Cortex of kidney (tissue), 1 donor: ENCODE data around the gene ECEL1.
"Not testable (repeated sequence)": the region's sequence is repeated elsewhere in the genome, so short reads cannot be mapped to it uniquely, and the experiment has no call there.

Source experiments
- DNase-seq: peaks from one replicate; lab custom pipeline; 2025; lab: John Stamatoyannopoulos, UW

ECEL1 gene, protein sequence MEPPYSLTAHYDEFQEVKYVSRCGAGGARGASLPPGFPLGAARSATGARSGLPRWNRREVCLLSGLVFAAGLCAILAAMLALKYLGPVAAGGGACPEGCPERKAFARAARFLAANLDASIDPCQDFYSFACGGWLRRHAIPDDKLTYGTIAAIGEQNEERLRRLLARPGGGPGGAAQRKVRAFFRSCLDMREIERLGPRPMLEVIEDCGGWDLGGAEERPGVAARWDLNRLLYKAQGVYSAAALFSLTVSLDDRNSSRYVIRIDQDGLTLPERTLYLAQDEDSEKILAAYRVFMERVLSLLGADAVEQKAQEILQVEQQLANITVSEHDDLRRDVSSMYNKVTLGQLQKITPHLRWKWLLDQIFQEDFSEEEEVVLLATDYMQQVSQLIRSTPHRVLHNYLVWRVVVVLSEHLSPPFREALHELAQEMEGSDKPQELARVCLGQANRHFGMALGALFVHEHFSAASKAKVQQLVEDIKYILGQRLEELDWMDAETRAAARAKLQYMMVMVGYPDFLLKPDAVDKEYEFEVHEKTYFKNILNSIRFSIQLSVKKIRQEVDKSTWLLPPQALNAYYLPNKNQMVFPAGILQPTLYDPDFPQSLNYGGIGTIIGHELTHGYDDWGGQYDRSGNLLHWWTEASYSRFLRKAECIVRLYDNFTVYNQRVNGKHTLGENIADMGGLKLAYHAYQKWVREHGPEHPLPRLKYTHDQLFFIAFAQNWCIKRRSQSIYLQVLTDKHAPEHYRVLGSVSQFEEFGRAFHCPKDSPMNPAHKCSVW

DNA sequence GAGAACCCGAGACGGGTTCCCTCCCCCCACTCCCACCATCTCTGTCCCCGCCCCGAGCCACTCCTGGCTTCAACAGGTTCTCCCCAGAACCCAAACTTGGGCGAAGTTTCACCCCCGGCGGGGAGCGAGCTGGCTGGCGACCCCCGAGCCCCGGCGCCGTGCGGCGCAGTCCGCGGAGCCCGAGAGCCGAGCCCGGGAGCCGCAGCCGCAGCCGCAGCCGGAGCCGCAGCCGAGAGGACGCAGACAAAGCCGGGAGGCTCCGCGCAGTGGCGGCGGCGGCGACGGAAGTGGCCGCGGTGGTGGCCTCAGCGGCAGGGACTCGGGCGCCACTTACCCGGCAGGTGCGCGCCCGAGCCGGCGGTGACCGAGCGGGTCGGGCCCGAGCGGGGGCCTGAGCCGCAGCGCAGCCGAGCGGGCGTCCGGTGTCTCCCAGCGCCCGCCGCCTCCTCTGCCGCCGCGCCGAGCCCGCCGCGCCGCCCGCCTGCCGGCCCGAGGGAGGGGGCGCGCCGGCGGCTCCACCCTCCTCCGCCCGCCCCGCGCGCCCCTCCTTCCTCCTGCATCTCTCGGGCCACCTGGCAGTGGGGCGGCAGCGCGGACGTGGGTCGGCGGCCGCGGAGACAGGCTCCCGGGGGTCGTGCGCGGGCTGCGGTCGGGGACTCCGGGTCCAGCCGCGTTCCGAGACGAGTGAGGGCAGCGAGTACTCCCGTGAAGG, at the start of gene ECEL1:
Gene ECEL1, minus strand, starts transcription at position 450 of the 712 bp plus-strand sequence. CDS start 1,181 bp downstream, outside the sequence.
- DNase-seq: no peak

DNA sequence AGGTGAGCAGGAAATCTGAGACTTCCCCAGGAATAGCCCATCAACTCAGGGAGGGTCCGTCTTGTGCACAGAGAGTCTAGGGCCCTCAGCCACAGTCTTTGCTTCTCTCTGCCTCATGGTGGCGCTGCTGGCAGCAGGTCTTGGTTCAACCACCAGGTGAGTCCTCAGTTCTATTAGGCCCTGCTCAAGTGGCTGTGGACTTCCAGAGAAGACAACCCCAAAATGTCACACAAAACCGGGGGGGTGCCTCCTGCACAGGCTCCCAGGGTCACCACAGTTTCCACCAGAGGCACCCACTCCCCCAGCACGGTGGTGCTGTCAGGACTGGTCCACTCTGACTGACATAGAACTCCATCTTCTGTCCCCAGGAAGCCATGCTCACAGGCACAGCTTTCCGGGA, 49.4 kb upstream of the ECEL1 start:
- DNase-seq: no peak

DNA sequence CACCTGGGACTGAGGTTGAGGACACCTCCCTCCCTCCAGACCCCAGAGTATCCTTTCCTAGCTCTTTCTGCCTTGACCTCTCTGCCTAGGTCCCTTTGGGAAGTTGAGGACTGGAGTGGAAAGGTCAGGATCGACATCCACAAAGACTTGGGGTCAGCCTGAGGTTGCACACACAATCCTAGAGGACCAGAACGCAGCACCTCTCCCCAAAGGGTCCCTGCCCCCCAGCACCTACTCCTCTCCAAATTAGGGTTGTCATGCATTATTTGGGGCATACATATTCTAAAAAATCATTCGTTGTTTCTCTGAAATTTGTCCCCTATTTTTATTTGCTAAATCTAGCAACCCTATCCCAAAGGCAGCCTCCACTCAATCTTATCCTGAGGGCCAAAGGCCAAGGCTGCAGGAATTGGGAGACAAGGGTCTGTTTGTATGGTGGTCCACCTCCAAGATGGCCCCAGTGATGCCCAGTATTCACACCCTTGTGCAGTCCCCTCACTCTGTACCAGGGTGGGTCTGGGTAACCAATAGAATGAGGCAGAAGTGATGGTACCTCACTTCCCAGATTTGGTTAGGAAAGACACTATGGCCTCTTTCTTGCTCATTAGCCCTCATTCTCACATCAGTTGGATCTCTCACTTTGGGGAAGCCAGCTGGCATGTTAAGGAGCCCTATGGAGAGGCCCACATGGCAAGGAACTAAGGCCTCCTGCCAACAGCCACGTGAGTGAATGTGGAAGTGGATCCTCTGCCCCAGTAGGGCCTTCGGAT, 48.3 kb upstream of the ECEL1 start:
- no peak for DNase-seq

DNA sequence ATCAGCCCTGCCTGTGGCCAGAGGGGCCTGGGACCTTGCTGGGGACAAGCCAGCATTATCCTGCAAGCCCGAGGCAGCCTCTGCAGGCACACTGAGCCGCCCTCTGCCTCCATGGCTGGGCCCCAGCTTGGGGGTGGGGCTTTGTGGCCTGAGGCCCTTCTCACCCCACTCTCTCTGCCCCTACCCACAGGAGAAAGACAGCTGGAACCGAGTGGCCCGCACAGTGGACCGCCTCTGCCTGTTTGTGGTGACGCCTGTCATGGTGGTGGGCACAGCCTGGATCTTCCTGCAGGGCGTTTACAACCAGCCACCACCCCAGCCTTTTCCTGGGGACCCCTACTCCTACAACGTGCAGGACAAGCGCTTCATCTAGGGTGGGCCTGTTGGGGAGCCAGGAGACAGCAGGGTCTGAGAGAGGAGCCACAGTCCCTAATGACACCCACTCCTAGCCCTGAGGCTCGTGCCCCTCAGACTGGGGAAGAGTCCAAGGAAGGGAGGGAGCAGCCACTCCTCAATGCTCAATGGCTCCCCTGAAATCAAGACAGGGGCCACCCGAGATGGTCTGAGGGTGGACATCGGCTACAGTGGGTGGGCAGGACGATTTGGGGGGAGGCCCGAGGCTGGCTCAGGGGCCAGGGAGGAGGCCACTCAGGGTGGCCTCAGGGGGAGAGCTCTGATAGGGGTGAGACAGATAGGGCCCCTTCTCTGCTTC, 47.5 kb upstream of the ECEL1 start:
- no peak for DNase-seq

DNA sequence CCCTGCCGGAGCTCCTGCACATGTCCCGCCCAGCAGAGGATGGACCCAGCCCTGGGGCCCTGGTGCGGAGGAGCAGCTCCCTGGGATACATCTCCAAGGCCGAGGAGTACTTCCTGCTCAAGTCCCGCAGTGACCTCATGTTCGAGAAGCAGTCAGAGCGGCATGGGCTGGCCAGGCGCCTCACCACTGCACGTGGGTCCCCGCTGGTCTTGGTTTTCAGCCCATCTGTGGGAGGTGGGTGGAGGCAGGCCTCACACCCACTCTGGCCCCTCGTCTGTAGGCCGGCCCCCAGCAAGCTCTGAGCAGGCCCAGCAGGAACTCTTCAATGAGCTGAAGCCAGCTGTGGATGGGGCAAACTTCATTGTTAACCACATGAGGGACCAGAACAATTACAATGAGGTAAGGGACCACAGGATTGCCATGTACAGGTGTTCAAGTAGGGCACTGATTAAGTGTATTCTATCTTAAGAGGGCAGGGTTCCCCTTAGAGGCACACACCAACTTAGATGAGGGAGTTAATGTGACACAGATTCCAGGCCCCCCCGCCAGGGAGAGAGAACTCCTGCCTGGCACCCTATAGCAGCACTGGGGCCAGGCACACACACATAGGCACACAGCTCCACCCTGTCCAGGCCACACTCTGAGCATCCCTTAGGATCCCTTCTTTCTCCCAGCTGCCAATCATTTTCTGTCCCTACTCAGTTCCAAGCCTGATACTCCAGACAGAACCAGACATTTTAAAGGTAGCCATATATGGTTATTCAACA, 46.5 kb upstream of the ECEL1 start:
- no peak for DNase-seq

DNA sequence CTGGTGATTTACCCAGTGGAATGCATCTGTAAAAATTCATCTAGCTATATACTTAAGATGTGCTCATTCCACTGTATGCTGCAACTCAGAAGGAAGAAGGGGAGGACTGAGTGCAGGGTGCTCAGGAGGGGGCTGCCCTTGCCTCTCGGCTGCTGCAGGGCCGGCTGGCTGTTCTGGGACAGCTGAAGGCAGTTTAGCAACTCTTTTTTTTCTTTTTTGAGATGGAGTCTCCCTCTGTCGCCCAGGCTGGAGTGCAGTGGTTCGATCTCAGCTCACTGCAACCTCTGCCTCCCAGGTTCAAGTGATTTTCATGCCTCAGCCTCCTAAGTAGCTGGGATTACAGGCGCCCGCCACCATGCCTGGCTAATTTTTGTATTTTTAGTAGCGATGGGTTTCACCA, 45.2 kb upstream of the ECEL1 start:
- not testable (repeated sequence) for DNase-seq

DNA sequence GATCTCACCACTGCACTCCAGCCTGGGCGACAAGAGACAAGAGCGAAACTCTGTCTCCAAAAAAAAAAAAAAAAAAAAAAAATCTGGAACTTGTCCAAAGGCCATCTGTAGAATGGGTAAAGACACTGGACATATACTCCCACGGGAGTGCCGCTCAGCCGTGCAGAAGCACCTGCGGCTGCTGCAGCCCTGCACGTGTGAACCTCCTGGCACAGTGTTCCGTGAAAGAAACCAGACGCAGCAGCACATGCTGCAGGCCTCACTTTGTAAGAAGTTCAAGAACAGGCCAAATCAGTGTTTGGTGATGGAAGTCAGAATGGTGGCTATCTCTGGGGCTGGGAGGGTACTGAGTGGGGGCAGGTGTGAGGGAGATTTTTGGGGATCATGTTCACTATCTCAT, 44.8 kb upstream of the ECEL1 start:
- DNase-seq: no peak

DNA sequence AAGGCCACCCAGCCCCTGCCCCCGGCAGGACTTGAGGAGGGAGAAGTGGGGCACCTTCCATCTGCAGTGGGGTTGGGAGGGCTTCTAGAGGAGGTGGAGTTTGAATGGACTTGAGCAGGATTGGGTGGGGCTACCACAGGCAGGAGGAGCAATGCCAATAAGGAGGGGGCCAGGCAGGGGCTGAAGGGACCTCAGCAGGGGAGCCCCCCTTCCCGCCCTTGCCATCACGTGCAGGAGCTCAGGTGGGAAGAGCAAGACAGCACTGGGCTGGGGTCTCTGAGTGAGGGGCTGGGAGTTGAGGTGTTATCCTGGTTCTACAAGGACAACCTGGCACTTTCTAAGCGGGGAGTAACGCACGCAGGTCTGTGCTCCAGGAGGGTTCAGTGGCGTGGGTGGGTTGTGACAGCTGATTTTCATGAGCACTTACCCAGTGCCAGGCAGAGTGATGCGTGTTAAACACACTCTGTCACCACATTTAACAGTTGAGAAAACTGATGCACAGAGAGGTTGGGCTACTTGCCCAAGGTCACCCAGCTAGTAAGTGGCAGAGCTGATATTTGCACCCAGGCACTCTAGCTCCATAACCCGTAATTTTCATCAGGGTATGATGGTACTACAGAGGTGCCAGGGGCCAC, 43.1 kb upstream of the ECEL1 start:
- no peak for DNase-seq

DNA sequence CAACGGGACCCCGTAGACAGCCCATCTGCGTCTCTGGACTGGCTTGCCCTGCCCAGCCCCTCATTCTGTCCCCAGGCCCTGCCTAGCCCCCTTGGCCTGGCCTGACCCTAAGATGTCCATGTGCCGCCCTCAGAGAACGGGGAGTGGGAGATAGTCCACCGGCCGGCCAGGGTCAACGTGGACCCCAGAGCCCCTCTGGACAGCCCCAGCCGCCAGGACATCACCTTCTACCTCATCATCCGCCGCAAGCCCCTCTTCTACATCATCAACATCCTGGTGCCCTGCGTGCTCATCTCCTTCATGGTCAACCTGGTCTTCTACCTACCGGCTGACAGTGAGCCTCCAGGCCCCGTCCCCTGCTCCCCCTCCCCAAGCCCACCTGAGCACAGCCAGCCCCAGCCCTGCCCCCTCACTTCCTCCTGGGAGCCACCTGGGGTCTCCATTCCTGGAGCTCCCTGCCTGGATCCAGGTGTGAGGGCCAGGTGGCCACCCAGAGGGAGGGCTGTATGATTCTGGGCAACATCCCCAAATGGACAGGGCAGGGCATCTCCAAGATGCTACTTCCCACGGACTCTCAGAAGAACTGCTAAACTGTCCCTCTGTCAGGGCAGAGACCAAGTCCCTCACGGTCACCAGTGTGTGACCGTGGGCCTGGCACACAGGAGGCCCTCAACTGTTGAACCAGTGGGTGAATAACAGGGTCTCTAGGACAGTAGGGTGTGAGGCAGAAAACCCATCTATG, 42.3 kb upstream of the ECEL1 start:
- no peak for DNase-seq

DNA sequence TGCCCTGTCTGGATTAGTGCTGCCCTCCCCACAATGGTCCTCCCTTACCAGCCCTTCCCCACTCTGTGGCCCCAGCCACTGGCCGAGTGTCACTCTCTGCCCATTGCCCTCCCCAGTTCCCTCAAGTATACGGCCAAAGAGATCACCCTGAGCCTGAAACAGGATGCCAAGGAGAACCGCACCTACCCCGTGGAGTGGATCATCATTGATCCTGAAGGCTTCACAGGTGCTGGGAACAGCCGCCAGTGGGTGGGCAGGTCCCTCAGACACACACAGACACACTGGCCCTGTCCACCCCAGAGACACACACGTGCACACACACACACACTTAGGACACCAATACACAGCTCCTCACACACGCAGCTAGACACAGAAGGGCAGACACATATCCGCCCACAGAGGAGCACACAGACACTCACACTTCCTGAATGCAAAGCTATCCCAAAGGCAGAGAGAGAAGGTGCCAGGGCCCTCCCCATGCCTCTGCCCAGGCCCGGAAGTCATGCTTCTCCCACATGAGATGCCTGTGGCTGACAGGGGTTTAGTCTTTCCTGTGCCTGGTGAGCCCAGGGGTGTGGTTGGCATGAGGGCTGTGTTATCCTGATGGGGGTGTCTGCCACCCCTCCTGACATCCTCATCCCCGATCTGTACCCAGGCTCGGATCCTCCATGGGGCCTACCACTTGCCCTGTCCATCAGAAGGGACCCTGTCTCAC, 41.3 kb upstream of the ECEL1 start:
- DNase-seq: no peak

DNA sequence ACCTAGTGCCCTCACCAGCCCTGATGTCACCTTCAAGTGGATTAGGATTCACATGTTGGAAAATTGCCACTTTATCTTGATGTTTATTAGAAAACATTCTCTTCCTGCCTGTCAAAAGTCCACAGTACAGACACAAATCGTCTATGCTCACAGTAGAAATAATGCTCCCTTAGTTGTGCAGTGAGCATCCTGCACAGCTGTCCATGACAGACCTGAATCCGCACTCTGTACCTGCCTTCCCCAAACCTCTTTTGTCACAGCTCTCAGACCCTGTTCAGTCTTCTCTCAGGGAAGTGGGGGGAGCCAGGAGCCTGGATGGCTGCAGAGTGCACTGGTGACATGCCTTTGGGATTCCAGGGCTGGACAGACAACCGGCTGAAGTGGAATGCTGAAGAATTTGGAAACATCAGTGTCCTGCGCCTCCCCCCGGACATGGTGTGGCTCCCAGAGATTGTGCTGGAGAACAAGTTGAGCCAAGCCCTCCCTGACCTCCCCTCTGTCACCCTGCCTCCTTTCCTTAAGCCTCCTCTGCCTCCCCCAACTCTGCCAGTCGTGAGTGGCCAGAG, 40.4 kb upstream of the ECEL1 start:
- no peak for DNase-seq

DNA sequence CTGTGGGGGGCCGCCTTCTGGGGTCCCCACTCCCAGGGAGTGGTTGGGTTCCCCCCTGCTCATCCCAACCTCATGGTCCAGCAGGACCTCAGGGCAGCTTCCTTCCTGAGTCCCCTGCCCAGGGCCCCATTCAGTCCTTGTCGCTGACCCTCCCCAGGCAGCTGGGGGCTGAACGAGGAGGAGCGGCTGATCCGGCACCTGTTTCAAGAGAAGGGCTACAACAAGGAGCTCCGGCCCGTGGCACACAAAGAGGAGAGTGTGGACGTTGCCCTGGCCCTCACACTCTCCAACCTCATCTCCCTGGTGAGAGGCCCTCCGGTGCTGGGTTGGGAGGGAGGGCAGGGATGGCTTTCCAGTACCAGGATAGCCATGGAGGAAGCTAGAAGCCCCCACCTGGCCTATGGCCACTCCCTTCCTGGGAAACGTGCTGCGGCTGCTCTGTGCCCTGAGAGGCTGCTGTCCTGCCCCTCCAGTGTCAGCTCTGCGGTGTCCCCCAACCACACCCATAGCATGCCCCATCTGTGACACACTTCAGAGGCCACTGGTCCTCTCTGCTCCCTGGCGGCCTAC, 38.8 kb upstream of the ECEL1 start:
- no peak for DNase-seq

DNA sequence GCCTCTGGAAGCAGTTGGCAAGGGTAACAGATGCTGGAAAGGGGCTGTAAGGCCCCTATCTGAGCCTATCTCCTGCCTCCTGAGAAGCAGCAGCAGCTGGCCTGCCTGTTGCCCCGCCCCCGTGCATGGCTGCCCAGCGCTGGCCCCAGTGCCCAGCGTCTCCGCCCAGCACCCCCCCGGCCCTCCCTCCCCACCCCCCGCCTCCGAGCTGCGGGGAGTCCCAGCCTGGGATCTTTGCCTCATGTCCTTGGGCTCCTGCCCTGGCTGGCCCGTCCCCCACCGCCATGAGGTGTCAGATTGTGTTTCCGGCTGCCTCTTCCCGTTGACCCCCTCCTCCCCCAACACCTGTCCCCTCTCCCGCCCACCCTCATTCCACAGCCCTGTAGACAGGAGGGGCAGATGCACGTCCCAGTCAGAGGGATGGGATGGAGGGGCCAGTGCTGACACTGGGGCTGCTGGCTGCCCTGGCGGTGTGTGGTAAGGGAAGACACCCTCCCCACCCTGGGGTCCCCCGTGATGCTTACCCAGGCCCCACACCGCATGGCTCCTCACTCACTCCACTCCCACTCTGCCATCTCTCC, 38.2 kb upstream of the ECEL1 start, which contains the start of gene CHRND:
Gene CHRND, plus strand, starts transcription at position 370 of the 581 bp plus-strand sequence. Its CDS starts 56 bp downstream, at position 426.
- no peak for DNase-seq

DNA sequence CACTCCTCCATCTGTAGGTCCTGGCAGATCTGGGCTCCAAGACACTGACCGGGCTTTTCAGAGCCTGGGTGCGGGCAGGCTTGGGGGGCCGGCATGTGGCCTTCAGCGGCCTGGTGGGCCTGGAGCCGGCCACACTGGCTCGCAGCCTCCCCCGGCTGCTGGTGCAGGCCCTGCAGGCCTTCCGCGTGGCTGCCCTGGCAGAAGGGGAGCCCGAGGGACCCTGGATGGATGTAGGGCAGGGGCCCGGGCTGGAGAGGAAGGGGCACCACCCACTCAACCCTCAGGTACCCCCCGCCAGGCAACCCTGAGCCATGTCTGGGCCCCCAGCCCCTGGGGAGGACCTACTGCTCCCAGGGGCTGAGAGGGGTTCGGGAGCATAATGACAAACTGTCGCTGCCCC, 37.6 kb upstream of the ECEL1 start:
- no peak for DNase-seq

DNA sequence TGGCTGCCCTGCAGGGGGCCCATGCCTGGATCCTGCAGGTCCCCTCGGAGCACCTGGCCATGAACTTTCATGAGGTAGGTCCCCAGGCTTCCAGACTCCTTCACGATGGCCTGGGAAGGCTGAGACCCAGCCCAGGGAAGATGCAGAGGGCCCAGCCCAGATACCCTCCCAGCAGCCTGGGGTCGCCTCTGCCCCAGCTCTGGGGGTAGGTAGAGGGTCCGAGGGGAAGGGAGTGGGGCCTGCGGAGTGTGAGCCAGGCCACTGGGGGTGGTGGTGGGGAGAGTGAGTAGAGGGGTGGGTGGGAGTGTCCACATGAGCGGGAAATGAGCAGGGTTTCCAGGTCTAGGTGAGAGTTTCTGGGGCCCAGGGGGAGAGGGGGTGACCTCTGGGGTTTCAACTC, 37.1 kb upstream of the ECEL1 start:
- DNase-seq: no peak

DNA sequence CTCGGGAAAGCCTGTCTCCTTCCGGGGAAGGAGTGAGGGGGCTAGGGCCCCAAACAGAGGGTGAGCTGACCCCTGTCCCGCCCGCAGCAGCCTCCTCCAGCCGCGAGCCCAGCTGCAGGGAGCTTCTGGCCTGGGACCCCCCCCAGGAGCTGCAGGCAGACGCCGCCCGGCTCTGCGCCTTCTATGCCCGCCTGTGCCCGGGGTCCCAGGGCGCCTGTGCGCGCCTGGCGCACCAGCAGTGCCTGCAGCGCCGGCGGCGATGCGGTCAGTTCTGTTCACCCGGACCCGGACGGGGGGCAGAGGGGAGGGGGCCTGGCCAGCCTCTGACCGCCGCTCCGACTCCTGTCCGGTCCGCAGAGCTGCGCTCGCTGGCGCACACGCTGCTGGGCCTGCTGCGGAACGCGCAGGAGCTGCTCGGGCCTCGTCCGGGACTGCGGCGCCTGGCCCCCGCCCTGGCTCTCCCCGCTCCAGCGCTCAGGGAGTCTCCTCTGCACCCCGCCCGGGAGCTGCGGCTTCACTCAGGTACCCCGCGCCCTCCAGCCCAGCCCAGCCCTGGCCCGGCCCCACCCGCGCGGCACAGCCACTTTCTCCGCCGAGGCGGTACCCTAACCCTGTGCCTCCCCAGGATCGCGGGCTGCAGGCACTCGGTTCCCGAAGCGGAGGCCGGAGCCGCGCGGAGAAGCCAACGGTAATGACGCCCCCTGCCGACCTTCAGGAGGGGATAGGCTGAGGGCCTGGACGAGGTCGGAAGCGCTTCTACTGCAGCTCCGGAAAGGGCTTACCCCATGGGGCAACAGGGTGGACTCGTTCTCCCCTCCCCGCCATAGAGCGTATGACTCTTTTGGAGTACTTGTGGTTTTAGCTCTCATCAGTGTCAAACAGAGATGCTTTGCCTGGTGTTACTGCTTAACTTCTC, 36.3 kb upstream of the ECEL1 start:
- no peak for DNase-seq

DNA sequence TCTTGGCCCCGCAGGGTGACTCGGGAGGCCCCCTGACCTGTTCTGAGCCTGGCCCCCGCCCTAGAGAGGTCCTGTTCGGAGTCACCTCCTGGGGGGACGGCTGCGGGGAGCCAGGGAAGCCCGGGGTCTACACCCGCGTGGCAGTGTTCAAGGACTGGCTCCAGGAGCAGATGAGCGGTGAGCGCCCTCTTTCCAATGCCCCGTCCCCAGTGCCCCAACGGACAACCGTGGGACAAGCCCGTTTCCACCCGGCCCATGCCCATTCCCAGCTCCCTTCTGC, 35.7 kb upstream of the ECEL1 start:
- no peak for DNase-seq
